ENCODE data around the gene TRPM3.

- TF ChIP-seq MYC (IDR thresholded peaks at IDR 0.05; ENCODE audit: borderline replicate concordance, low read length), result no peak
- no peak for TF ChIP-seq POLR2A (IDR thresholded peaks at IDR 0.05; ENCODE audit: low read length)
- TF ChIP-seq, protein P1, sequence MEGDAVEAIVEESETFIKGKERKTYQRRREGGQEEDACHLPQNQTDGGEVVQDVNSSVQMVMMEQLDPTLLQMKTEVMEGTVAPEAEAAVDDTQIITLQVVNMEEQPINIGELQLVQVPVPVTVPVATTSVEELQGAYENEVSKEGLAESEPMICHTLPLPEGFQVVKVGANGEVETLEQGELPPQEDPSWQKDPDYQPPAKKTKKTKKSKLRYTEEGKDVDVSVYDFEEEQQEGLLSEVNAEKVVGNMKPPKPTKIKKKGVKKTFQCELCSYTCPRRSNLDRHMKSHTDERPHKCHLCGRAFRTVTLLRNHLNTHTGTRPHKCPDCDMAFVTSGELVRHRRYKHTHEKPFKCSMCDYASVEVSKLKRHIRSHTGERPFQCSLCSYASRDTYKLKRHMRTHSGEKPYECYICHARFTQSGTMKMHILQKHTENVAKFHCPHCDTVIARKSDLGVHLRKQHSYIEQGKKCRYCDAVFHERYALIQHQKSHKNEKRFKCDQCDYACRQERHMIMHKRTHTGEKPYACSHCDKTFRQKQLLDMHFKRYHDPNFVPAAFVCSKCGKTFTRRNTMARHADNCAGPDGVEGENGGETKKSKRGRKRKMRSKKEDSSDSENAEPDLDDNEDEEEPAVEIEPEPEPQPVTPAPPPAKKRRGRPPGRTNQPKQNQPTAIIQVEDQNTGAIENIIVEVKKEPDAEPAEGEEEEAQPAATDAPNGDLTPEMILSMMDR (IDR thresholded peaks at IDR 0.05), result no peak
- no peak for TF ChIP-seq SREBF2 (IDR thresholded peaks at IDR 0.05)
These were observed 567.4 kb downstream of the TRPM3 start for GRCh38 chr9:70553707-70554673.

All from A549 (cell line).